ENCODE measurements around the gene MACROD2.
"Not testable (repeated sequence)": the region's sequence is repeated elsewhere in the genome, so short reads cannot be mapped to it uniquely, and the experiment has no call there.

Gene MACROD2

GRCh38 chr20:15077733-15078250, 1082.5 kb downstream of the MACROD2 start:
- DNase-seq = no peak

GRCh38 chr20:15079594-15080340, 1084.5 kb downstream of the MACROD2 start:
- DNase-seq = no peak

- DNase-seq = no peak
These were observed 1085.9 kb downstream of the MACROD2 start for GRCh38 chr20:15081261-15081660.

- DNase-seq = no peak
These were observed 1096.2 kb downstream of the MACROD2 start for GRCh38 chr20:15091421-15092037.

- no peak for DNase-seq
These were observed 1103.0 kb downstream of the MACROD2 start for GRCh38 chr20:15098351-15098750.

GRCh38 chr20:15099130-15099529, 1103.8 kb downstream of the MACROD2 start:
- no peak for DNase-seq

GRCh38 chr20:15100506-15101160, 1105.3 kb downstream of the MACROD2 start:
- DNase-seq = no peak

- DNase-seq = no peak
These were observed 1112.6 kb downstream of the MACROD2 start for GRCh38 chr20:15107931-15108330.

- no peak for DNase-seq
These were observed 1114.2 kb downstream of the MACROD2 start for GRCh38 chr20:15109494-15109893.

GRCh38 chr20:15111654-15112053, 1116.3 kb downstream of the MACROD2 start:
- DNase-seq = no peak

GRCh38 chr20:15113144-15113773, 1117.9 kb downstream of the MACROD2 start:
- DNase-seq = no peak

GRCh38 chr20:15119852-15120487, 1124.7 kb downstream of the MACROD2 start:
- DNase-seq = no peak

GRCh38 chr20:15122613-15123012, 1127.3 kb downstream of the MACROD2 start:
- DNase-seq = no peak

- no peak for DNase-seq
These were observed 1135.9 kb downstream of the MACROD2 start for GRCh38 chr20:15131176-15131575.

- DNase-seq = no peak
These were observed 1143.3 kb downstream of the MACROD2 start for GRCh38 chr20:15138548-15139126.

GRCh38 chr20:15139522-15139921, 1144.2 kb downstream of the MACROD2 start:
- DNase-seq = no peak

- no peak for DNase-seq
These were observed 1145.0 kb downstream of the MACROD2 start for GRCh38 chr20:15140286-15140685.

- DNase-seq = not testable (repeated sequence)
These were observed 1145.6 kb downstream of the MACROD2 start for GRCh38 chr20:15140940-15141339.

GRCh38 chr20:15141861-15142260, 1146.5 kb downstream of the MACROD2 start:
- no peak for DNase-seq

GRCh38 chr20:15143478-15143877, 1148.2 kb downstream of the MACROD2 start:
- DNase-seq = no peak

- DNase-seq = no peak
These were observed 1149.6 kb downstream of the MACROD2 start for GRCh38 chr20:15144916-15145315.

GRCh38 chr20:15146948-15147347, 1151.6 kb downstream of the MACROD2 start:
- no peak for DNase-seq

Data from activated effector memory CD4-positive, alpha-beta T cell treated with anti-CD3 and anti-CD28 coated beads, Interleukin-2, amount 50 U/mL, for 16 hours (primary cell).